H1 (cell line): ENCODE results near the gene LUM.

ENCODE experiments used
- ATF2 ChIP-seq: IDR thresholded peaks from 2 replicates; pipeline ENCODE4 v1.6.1; 2012; ENCODE audit warnings: low read length, inconsistent platforms
- JUND ChIP-seq: IDR thresholded peaks from 2 replicates; pipeline ENCODE4 v1.6.1; 2011; ENCODE audit warnings: mild to moderate bottlenecking, improper control_type of control experiment, low read length
- POLR2A ChIP-seq, 2 experiments: IDR thresholded peaks; 1 replicate in 1 of 2; 2 replicates in 1 of 2; pipeline ENCODE4 v1.6.1; 2011; ENCODE audit warnings: low read depth in 2 of 2, low read length in 2 of 2, mild to moderate bottlenecking in 2 of 2; ENCODE audit errors: control extremely low read depth in 1 of 2
- SP1 ChIP-seq: IDR thresholded peaks from 2 replicates; pipeline ENCODE4 v1.6.1; 2011; ENCODE audit warnings: low read depth, low read length
- TAF1 ChIP-seq: IDR thresholded peaks from 2 replicates; pipeline ENCODE4 v1.6.1; 2011; ENCODE audit warnings: mild to moderate bottlenecking, low read depth, low read length
- TF ChIP-seq, protein P1 (sequence below): IDR thresholded peaks from 2 replicates; pipeline ENCODE4 v1.6.1; 2012; ENCODE audit warnings: inconsistent platforms
- TF ChIP-seq, protein P2 (sequence below): fragments of 300-600 bp; sonication (generic); IDR thresholded peaks from 2 replicates; pipeline ENCODE4 v1.7.1; 2012; ENCODE audit warnings: low read length, moderate library complexity, mild to moderate bottlenecking, inconsistent platforms; ENCODE audit not compliant: insufficient replicate concordance

GRCh38 chr12:91154131-91154530 is 42.8 kb upstream of the LUM start:
- TF ChIP-seq ATF2 (no peak), JUND (no peak), TAF1 (no peak), SP1 (no peak), POLR2A (IDR thresholded peaks at IDR 0.05; ENCODE audit: control extremely low read depth in 1 of 2, low read depth in 2 of 2, low read length in 2 of 2) (no peak)
- TF ChIP-seq, protein P1, sequence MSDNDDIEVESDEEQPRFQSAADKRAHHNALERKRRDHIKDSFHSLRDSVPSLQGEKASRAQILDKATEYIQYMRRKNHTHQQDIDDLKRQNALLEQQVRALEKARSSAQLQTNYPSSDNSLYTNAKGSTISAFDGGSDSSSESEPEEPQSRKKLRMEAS, result no peak
- TF ChIP-seq, protein P2, sequence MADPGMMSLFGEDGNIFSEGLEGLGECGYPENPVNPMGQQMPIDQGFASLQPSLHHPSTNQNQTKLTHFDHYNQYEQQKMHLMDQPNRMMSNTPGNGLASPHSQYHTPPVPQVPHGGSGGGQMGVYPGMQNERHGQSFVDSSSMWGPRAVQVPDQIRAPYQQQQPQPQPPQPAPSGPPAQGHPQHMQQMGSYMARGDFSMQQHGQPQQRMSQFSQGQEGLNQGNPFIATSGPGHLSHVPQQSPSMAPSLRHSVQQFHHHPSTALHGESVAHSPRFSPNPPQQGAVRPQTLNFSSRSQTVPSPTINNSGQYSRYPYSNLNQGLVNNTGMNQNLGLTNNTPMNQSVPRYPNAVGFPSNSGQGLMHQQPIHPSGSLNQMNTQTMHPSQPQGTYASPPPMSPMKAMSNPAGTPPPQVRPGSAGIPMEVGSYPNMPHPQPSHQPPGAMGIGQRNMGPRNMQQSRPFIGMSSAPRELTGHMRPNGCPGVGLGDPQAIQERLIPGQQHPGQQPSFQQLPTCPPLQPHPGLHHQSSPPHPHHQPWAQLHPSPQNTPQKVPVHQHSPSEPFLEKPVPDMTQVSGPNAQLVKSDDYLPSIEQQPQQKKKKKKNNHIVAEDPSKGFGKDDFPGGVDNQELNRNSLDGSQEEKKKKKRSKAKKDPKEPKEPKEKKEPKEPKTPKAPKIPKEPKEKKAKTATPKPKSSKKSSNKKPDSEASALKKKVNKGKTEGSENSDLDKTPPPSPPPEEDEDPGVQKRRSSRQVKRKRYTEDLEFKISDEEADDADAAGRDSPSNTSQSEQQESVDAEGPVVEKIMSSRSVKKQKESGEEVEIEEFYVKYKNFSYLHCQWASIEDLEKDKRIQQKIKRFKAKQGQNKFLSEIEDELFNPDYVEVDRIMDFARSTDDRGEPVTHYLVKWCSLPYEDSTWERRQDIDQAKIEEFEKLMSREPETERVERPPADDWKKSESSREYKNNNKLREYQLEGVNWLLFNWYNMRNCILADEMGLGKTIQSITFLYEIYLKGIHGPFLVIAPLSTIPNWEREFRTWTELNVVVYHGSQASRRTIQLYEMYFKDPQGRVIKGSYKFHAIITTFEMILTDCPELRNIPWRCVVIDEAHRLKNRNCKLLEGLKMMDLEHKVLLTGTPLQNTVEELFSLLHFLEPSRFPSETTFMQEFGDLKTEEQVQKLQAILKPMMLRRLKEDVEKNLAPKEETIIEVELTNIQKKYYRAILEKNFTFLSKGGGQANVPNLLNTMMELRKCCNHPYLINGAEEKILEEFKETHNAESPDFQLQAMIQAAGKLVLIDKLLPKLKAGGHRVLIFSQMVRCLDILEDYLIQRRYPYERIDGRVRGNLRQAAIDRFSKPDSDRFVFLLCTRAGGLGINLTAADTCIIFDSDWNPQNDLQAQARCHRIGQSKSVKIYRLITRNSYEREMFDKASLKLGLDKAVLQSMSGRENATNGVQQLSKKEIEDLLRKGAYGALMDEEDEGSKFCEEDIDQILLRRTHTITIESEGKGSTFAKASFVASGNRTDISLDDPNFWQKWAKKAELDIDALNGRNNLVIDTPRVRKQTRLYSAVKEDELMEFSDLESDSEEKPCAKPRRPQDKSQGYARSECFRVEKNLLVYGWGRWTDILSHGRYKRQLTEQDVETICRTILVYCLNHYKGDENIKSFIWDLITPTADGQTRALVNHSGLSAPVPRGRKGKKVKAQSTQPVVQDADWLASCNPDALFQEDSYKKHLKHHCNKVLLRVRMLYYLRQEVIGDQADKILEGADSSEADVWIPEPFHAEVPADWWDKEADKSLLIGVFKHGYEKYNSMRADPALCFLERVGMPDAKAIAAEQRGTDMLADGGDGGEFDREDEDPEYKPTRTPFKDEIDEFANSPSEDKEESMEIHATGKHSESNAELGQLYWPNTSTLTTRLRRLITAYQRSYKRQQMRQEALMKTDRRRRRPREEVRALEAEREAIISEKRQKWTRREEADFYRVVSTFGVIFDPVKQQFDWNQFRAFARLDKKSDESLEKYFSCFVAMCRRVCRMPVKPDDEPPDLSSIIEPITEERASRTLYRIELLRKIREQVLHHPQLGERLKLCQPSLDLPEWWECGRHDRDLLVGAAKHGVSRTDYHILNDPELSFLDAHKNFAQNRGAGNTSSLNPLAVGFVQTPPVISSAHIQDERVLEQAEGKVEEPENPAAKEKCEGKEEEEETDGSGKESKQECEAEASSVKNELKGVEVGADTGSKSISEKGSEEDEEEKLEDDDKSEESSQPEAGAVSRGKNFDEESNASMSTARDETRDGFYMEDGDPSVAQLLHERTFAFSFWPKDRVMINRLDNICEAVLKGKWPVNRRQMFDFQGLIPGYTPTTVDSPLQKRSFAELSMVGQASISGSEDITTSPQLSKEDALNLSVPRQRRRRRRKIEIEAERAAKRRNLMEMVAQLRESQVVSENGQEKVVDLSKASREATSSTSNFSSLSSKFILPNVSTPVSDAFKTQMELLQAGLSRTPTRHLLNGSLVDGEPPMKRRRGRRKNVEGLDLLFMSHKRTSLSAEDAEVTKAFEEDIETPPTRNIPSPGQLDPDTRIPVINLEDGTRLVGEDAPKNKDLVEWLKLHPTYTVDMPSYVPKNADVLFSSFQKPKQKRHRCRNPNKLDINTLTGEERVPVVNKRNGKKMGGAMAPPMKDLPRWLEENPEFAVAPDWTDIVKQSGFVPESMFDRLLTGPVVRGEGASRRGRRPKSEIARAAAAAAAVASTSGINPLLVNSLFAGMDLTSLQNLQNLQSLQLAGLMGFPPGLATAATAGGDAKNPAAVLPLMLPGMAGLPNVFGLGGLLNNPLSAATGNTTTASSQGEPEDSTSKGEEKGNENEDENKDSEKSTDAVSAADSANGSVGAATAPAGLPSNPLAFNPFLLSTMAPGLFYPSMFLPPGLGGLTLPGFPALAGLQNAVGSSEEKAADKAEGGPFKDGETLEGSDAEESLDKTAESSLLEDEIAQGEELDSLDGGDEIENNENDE, result no peak
